MCF 10A (cell line): Measurements from ENCODE around the gene CADM3. TPM values are rescaled to one million over a fixed set of nuclear protein-coding genes. Genes with fewer than 3 reads are reported as not detected.

ENCODE experiments used
- BruUV-seq: library from RNA; stranded (reverse); fragments of 400-500 nt; replicated peaks from 2 replicates; lab custom pipeline; 2021; lab: Mats Ljungman, UMichigan
- CTCF ChIA-PET: fragments of 300-600 bp; sonication (Branson Sonifier 250); formaldehyde crosslinking; extraction: SDS; loops from one replicate; lab custom pipeline; 2021; ENCODE audit warnings: antibody characterized with exemption, inconsistent platforms; lab: Yijun Ruan, JAX
- POLR2A ChIA-PET: fragments of 300-600, 350-650 bp; sonication (Branson Sonifier 250); formaldehyde crosslinking; extraction: SDS; loops from one replicate; lab custom pipeline; 2020; ENCODE audit warnings: antibody characterized with exemption, inconsistent platforms; lab: Yijun Ruan, JAX
- DNase-seq: peaks from one replicate; pipeline ENCODE4 v3.0.0-alpha.2; 2018; ENCODE audit not compliant: unreplicated experiment
- H3K27ac Mint-ChIP-seq: one replicate; pipeline ENCODE4 v1.8.0; 2022; ENCODE audit warnings: mild to moderate bottlenecking, low read depth, mixed read lengths; ENCODE audit not compliant: unreplicated experiment
- H3K27me3 Mint-ChIP-seq: one replicate; pipeline ENCODE4 v1.8.0; 2022; ENCODE audit warnings: mixed read lengths; ENCODE audit not compliant: insufficient read depth, unreplicated experiment
- H3K36me3 Mint-ChIP-seq: one replicate; pipeline ENCODE4 v1.8.0; 2022; ENCODE audit warnings: mild to moderate bottlenecking, moderate library complexity, mixed read lengths; ENCODE audit not compliant: insufficient read depth, unreplicated experiment
- H3K4me1 Mint-ChIP-seq: one replicate; pipeline ENCODE4 v1.8.0; 2022; ENCODE audit warnings: mixed read lengths; ENCODE audit not compliant: insufficient read depth, unreplicated experiment
- H3K4me3 Mint-ChIP-seq: one replicate; pipeline ENCODE4 v1.8.0; 2022; ENCODE audit warnings: mild to moderate bottlenecking, moderate library complexity, mixed read lengths; ENCODE audit not compliant: unreplicated experiment
- H3K9me3 Mint-ChIP-seq: one replicate; pipeline ENCODE4 v1.8.0; 2022; ENCODE audit warnings: mixed read lengths; ENCODE audit not compliant: unreplicated experiment
- intact Hi-C: fragments of 100-400 bp; cut with micrococcal nuclease; formaldehyde crosslinking; loops from 2 replicates; pipeline ENCODE4 v1.14.1; 2022
- total RNA-seq: library from RNA; stranded (reverse); gene quantifications from 2 replicates; pipeline ENCODE4 v1.2.3, GENCODE V29; 2022
- TF ChIP-seq, protein P1 (sequence below): fragments of 200-600 bp; IDR thresholded peaks from one replicate; pipeline ENCODE4 v1.8.0; 2022; ENCODE audit warnings: antibody characterized with exemption, mild to moderate bottlenecking; ENCODE audit not compliant: unreplicated experiment

The CADM3 gene
- total RNA-seq, 1 experiment from 2014 or later, result 222 TPM

DNA sequence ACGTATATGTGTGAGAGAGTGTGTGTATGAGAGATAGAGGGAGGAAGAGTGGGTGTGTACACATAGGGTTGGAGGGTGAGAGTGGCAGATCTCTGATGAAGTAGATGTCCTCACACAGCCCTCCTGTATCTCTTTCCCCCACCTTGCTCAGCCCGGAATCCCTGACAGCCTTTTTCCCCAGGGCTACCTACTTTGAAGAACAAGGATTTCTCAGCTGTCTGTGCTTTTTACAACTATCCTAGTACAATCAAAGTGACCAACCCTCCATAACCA is 29.1 kb upstream of the CADM3 start:
- intact Hi-C loops, result loop anchor here (10.0 kb wide), 1 partner anchor 892 kb away; the partner anchor contains the start of gene PIGM
- no peaks in the 10 kb centered on the region for H3K4me1 Mint-ChIP-seq
- no peaks in the 10 kb centered on the region for H3K36me3 Mint-ChIP-seq
- TF ChIP-seq, protein P1, sequence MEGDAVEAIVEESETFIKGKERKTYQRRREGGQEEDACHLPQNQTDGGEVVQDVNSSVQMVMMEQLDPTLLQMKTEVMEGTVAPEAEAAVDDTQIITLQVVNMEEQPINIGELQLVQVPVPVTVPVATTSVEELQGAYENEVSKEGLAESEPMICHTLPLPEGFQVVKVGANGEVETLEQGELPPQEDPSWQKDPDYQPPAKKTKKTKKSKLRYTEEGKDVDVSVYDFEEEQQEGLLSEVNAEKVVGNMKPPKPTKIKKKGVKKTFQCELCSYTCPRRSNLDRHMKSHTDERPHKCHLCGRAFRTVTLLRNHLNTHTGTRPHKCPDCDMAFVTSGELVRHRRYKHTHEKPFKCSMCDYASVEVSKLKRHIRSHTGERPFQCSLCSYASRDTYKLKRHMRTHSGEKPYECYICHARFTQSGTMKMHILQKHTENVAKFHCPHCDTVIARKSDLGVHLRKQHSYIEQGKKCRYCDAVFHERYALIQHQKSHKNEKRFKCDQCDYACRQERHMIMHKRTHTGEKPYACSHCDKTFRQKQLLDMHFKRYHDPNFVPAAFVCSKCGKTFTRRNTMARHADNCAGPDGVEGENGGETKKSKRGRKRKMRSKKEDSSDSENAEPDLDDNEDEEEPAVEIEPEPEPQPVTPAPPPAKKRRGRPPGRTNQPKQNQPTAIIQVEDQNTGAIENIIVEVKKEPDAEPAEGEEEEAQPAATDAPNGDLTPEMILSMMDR, result no peak
- DNase-seq, result no peak
- no peaks in the 10 kb centered on the region for H3K9me3 Mint-ChIP-seq
- no peak overlapping the region for H3K27ac Mint-ChIP-seq
- POLR2A ChIA-PET, result interaction anchor here (0.6 kb wide), 1 partner anchor 718 kb away, joined by 3 read pairs; no protein-coding TSS in a partner anchor
- H3K27me3 Mint-ChIP-seq, result no peaks in the 10 kb centered on the region
- CTCF ChIA-PET, result interaction anchor here (0.9 to 17.2 kb wide), 9 partner anchors 10 to 865 kb away, joined by 3 to 358 read pairs (median 5); partner anchors contain the start of genes ACKR1 and DUSP23
- no TSS peak for BruUV-seq
- H3K4me3 Mint-ChIP-seq, result no peak overlapping the region

DNA sequence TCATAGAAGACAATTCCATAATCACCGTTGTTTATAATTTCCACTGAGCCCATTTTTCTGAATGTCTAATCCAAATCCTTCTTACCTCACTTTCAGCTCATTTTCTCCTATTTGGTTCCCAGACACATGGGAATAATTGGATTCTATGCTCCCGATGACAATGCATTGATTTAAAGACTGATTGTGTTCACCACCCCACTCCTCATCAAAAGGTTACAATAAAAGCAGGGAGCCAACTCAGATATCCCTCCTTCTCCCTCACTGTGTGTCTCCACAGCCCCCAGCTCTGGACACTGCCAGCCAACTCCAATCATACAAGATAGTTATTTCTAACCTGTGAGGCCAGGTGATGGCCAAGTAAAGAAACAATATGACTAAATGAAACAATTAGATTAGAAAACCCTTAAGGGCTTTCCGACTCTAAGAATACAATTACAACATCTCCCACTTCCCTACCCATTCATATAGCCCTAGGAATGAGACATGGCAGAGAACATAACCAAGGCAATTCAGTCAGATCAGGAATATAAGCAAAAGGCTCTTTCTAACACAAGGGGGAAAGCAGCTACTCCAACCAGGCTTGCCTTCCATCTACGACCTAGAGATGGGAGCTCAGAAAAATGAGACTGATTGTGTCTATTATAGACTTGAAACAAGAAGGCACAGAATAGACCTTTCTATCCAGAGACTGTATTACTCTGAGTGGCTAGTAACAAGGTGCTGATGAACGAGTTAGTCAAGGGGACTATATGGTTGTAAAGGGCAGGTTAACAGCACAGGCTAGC is 28.5 kb upstream of the CADM3 start:
- no peak overlapping the region for H3K27ac Mint-ChIP-seq
- H3K4me1 Mint-ChIP-seq, result no peaks in the 10 kb centered on the region
- DNase-seq, result no peak
- ChIA-PET CTCF (interaction anchor here (0.6 to 17.2 kb wide), 14 partner anchors 11 to 1126 kb away, joined by 3 to 358 read pairs (median 4); partner anchors contain the start of genes ACKR1 and DUSP23), POLR2A (no interaction called here)
- no TSS peak for BruUV-seq
- H3K36me3 Mint-ChIP-seq, result no peaks in the 10 kb centered on the region
- no peaks in the 10 kb centered on the region for H3K9me3 Mint-ChIP-seq
- TF ChIP-seq, protein P1, result no peak
- intact Hi-C loops, result loop anchor here (10.0 kb wide), 1 partner anchor 892 kb away; the partner anchor contains the start of gene PIGM
- no peaks in the 10 kb centered on the region for H3K27me3 Mint-ChIP-seq
- no peak overlapping the region for H3K4me3 Mint-ChIP-seq

DNA sequence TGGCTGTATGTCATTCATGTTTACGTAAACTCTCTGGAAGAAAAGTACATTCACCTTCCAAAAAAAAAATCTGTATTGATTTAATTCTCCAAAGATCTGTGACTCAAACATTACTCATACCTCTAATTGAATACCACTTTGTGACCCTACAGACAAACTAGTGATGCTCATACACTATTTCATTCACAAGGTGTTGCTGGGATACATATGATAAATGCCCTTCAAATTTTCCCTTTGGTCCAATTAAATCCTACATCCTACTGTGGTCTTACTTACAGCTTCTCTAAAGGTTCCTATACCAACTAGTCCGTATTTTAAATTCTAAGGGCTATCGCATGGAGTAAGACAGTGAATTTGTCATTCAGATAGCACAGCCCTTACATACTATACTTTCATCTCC is 26.8 kb upstream of the CADM3 start:
- Mint-ChIP-seq H3K27me3 (no peaks in the 10 kb centered on the region), H3K4me3 (no peak overlapping the region), H3K27ac (no peak overlapping the region), H3K9me3 (no peaks in the 10 kb centered on the region), H3K4me1 (no peaks in the 10 kb centered on the region), H3K36me3 (no peaks in the 10 kb centered on the region)
- DNase-seq, result no peak
- CTCF ChIA-PET, result interaction anchor here (0.5 to 17.2 kb wide), 6 partner anchors 13 to 1195 kb away, joined by 3 to 358 read pairs (median 7); partner anchors contain the start of gene ACKR1
- intact Hi-C loops, result loop anchor here (10.0 kb wide), 1 partner anchor 890 kb away; the partner anchor contains the start of gene PIGM
- POLR2A ChIA-PET, result interaction anchor here (0.7 kb wide), 1 partner anchor 31 kb away, joined by 3 read pairs; no protein-coding TSS in a partner anchor
- TF ChIP-seq, protein P1, result no peak
- no TSS peak for BruUV-seq

DNA sequence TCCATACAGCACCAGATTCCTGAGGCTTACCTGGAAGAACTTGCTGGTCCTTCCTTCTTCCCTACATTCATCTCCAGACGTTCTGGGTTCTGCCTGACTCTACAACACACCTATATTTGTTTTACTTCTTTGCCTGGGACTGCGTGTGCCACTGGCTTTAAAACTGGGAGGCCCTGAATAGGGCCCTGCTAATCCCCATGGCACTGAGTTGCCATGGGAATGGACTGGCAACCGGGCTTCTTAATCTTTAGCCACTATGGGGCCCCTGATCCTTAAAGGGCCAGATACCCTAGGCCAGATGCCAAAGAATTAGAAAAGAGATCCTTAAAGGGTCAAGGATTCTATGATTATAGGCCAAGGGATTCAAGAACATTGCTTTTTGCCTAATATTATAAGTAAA is 24.4 kb upstream of the CADM3 start:
- H3K36me3 Mint-ChIP-seq, result no peaks in the 10 kb centered on the region
- H3K27me3 Mint-ChIP-seq, result peaks cover 4% of the 10 kb centered on the region
- H3K4me1 Mint-ChIP-seq, result peaks cover 1% of the 10 kb centered on the region
- H3K27ac Mint-ChIP-seq, result no peak overlapping the region
- intact Hi-C loops, result loop anchor here (10.0 kb wide), 1 partner anchor 888 kb away; the partner anchor contains the start of gene PIGM
- no peak overlapping the region for H3K4me3 Mint-ChIP-seq
- POLR2A ChIA-PET, result no interaction called here
- no TSS peak for BruUV-seq
- TF ChIP-seq, protein P1, result no peak
- no peak for DNase-seq
- no peaks in the 10 kb centered on the region for H3K9me3 Mint-ChIP-seq
- CTCF ChIA-PET, result interaction anchor here (0.5 to 7.3 kb wide), 6 partner anchors 14 to 732 kb away, joined by 3 to 35 read pairs (median 12); no protein-coding TSS in a partner anchor
